Measurements from ENCODE around the gene SLC2A9. TPM values are rescaled to one million over a fixed set of nuclear protein-coding genes. Genes with fewer than 3 reads are reported as not detected.
A peak's percentile ranks its signal among the peaks of the same experiment; 100 is the strongest.

Gene SLC2A9
- total and polyA plus RNA-seq, 2 of the 13 experiments (the other 11 are each of a cell fraction or from before 2014, with no cell fraction given), result 36.2 to 42.3 TPM

DNA sequence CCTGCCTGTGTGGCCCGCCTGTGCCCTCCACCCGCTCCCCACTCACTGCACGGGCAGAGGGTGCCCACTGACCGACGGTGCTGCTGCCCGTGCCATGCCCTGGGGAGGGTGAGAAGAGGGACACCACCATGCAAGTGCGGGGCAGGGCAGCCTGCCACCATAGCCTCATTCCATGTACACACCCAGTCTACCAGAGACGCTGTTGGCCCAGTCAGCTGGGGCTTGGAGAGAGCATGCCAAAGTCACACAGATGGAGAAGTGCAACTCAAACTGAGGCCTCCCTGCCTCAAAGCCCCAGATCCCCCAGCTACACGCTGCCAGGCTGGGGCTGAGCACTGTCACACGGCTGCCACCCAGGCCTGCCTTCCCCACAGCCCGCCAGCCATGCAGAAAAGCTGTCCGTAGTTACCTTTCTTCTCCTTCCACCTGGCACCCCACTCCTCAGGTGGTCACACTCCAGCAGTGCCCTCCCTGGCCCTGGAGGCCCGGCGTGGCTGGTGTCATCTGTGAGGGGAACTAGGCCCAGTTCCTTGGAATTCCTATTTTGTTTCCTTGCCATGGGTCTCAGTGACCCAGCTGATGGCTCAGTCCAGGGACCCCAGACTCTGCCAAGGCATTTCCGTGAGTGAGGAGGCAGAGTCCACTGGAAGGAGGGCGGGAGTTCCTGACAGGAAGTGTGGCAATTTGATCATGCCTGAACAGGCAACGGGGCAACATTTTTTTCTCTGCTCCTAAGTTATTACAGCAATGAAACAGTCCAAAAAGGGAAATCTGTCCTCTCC is at the start of gene SLC2A9 (continued):
- TF ChIP-seq, protein P1, sequence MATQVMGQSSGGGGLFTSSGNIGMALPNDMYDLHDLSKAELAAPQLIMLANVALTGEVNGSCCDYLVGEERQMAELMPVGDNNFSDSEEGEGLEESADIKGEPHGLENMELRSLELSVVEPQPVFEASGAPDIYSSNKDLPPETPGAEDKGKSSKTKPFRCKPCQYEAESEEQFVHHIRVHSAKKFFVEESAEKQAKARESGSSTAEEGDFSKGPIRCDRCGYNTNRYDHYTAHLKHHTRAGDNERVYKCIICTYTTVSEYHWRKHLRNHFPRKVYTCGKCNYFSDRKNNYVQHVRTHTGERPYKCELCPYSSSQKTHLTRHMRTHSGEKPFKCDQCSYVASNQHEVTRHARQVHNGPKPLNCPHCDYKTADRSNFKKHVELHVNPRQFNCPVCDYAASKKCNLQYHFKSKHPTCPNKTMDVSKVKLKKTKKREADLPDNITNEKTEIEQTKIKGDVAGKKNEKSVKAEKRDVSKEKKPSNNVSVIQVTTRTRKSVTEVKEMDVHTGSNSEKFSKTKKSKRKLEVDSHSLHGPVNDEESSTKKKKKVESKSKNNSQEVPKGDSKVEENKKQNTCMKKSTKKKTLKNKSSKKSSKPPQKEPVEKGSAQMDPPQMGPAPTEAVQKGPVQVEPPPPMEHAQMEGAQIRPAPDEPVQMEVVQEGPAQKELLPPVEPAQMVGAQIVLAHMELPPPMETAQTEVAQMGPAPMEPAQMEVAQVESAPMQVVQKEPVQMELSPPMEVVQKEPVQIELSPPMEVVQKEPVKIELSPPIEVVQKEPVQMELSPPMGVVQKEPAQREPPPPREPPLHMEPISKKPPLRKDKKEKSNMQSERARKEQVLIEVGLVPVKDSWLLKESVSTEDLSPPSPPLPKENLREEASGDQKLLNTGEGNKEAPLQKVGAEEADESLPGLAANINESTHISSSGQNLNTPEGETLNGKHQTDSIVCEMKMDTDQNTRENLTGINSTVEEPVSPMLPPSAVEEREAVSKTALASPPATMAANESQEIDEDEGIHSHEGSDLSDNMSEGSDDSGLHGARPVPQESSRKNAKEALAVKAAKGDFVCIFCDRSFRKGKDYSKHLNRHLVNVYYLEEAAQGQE (IDR thresholded peaks at IDR 0.05; ENCODE audit: borderline replicate concordance in 1 of 2, low read depth in 1 of 2, low read length in 2 of 2), result peak in 1 of 2 experiments; percentile 20; a peak in 1 of 4 replicates
- TF ChIP-seq SNRNP70 (IDR thresholded peaks at IDR 0.05; ENCODE audit: low read depth, low read length), result no peak
- no peak for TF ChIP-seq SMYD3 (CRISPR knock-in tag; IDR thresholded peaks at IDR 0.05)
- no peak for TF ChIP-seq NFE2L2 (IDR thresholded peaks at IDR 0.05; ENCODE audit: low read length)
- TF ChIP-seq, protein P2, sequence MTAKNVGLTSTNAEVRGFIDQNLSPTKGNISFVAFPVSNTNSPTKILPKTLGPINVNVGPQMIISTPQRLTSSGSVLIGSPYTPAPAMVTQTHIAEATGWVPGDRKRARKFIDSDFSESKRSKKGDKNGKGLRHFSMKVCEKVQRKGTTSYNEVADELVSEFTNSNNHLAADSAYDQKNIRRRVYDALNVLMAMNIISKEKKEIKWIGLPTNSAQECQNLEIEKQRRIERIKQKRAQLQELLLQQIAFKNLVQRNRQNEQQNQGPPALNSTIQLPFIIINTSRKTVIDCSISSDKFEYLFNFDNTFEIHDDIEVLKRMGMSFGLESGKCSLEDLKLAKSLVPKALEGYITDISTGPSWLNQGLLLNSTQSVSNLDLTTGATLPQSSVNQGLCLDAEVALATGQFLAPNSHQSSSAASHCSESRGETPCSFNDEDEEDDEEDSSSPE (CRISPR knock-in tag; IDR thresholded peaks at IDR 0.05), result peak; percentile 76
- TF ChIP-seq, protein P3, sequence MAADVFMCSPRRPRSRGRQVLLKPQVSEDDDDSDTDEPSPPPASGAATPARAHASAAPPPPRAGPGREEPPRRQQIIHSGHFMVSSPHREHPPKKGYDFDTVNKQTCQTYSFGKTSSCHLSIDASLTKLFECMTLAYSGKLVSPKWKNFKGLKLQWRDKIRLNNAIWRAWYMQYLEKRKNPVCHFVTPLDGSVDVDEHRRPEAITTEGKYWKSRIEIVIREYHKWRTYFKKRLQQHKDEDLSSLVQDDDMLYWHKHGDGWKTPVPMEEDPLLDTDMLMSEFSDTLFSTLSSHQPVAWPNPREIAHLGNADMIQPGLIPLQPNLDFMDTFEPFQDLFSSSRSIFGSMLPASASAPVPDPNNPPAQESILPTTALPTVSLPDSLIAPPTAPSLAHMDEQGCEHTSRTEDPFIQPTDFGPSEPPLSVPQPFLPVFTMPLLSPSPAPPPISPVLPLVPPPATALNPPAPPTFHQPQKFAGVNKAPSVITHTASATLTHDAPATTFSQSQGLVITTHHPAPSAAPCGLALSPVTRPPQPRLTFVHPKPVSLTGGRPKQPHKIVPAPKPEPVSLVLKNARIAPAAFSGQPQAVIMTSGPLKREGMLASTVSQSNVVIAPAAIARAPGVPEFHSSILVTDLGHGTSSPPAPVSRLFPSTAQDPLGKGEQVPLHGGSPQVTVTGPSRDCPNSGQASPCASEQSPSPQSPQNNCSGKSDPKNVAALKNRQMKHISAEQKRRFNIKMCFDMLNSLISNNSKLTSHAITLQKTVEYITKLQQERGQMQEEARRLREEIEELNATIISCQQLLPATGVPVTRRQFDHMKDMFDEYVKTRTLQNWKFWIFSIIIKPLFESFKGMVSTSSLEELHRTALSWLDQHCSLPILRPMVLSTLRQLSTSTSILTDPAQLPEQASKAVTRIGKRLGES (CRISPR knock-in tag; IDR thresholded peaks at IDR 0.05; ENCODE audit: borderline replicate concordance), result no peak
- TF ChIP-seq, protein P4, sequence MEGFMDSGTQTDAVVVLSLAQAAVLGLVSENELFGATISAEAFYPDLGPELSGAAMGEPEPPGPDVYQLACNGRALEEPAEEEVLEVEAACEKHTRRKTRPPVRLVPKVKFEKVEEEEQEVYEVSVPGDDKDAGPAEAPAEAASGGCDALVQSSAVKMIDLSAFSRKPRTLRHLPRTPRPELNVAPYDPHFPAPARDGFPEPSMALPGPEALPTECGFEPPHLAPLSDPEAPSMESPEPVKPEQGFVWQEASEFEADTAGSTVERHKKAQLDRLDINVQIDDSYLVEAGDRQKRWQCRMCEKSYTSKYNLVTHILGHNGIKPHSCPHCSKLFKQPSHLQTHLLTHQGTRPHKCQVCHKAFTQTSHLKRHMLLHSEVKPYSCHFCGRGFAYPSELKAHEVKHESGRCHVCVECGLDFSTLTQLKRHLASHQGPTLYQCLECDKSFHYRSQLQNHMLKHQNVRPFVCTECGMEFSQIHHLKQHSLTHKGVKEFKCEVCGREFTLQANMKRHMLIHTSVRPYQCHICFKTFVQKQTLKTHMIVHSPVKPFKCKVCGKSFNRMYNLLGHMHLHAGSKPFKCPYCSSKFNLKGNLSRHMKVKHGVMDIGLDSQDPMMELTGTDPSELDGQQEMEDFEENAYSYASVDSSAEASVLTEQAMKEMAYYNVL (CRISPR knock-in tag; IDR thresholded peaks at IDR 0.05; ENCODE audit: borderline replicate concordance), result peak; percentile 75; the same call in 1 of the 2 replicates
- no peak for TF ChIP-seq KLF12 (CRISPR knock-in tag; IDR thresholded peaks at IDR 0.05; ENCODE audit: borderline replicate concordance)
- TF ChIP-seq, protein P5, sequence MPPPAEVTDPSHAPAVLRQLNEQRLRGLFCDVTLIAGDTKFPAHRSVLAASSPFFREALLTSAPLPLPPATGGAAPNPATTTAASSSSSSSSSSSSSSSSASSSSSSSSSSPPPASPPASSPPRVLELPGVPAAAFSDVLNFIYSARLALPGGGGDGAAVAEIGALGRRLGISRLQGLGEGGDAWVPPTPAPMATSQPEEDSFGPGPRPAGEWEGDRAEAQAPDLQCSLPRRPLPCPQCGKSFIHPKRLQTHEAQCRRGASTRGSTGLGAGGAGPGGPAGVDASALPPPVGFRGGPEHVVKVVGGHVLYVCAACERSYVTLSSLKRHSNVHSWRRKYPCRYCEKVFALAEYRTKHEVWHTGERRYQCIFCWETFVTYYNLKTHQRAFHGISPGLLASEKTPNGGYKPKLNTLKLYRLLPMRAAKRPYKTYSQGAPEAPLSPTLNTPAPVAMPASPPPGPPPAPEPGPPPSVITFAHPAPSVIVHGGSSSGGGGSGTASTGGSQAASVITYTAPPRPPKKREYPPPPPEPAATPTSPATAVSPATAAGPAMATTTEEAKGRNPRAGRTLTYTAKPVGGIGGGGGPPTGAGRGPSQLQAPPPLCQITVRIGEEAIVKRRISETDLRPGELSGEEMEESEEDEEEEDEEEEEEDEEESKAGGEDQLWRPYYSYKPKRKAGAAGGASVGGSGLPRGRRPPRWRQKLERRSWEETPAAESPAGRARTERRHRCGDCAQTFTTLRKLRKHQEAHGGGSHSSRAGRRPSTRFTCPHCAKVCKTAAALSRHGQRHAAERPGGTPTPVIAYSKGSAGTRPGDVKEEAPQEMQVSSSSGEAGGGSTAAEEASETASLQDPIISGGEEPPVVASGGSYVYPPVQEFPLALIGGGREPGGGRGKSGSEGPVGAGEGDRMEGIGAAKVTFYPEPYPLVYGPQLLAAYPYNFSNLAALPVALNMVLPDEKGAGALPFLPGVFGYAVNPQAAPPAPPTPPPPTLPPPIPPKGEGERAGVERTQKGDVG (CRISPR knock-in tag; IDR thresholded peaks at IDR 0.05; ENCODE audit: borderline replicate concordance), result no peak
- no peak for TF ChIP-seq SNAPC2 (CRISPR knock-in tag; IDR thresholded peaks at IDR 0.05)
- TF ChIP-seq ZMYM2 (CRISPR knock-in tag; IDR thresholded peaks at IDR 0.05), result peak; percentile 73; the same call in 1 of the 2 replicates
- TF ChIP-seq, protein P6, sequence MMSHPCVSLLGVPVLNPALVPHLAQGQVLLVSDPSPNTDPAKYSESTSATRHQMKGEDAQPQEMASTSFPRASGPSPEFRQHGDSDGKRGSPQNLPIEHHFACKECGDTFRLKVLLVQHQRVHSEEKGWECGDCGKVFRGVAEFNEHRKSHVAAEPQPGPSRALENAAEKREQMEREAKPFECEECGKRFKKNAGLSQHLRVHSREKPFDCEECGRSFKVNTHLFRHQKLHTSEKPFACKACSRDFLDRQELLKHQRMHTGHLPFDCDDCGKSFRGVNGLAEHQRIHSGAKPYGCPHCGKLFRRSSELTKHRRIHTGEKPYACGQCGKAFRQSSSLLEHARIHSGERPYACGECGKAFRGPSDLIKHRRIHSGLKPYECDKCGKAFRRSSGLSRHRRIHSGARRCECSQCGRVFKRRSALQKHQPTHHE (CRISPR knock-in tag; IDR thresholded peaks at IDR 0.05; ENCODE audit: borderline replicate concordance), result no peak

All from HepG2 (cell line).